ENCODE measurements around the gene PLPPR4.

Gene PLPPR4

GRCh38 chr1:99236756-99237155 lies 27.5 kb upstream of the PLPPR4 start:
- Histone ChIP-seq H3K4me3 (ENCODE audit: low read depth, low read length) (no peak overlapping the region), H3K9me3 (no peaks in the 10 kb centered on the region), H3K27me3 (no peaks in the 10 kb centered on the region), H3K4me1 (no peaks in the 10 kb centered on the region), H3K36me3 (no peaks in the 10 kb centered on the region)
- TF ChIP-seq, protein P1, sequence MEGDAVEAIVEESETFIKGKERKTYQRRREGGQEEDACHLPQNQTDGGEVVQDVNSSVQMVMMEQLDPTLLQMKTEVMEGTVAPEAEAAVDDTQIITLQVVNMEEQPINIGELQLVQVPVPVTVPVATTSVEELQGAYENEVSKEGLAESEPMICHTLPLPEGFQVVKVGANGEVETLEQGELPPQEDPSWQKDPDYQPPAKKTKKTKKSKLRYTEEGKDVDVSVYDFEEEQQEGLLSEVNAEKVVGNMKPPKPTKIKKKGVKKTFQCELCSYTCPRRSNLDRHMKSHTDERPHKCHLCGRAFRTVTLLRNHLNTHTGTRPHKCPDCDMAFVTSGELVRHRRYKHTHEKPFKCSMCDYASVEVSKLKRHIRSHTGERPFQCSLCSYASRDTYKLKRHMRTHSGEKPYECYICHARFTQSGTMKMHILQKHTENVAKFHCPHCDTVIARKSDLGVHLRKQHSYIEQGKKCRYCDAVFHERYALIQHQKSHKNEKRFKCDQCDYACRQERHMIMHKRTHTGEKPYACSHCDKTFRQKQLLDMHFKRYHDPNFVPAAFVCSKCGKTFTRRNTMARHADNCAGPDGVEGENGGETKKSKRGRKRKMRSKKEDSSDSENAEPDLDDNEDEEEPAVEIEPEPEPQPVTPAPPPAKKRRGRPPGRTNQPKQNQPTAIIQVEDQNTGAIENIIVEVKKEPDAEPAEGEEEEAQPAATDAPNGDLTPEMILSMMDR (IDR thresholded peaks at IDR 0.05; ENCODE audit: low read depth, low read length) = no peak
- DNase-seq = no peak

GRCh38 chr1:99239690-99240089 lies 24.6 kb upstream of the PLPPR4 start:
- no peaks in the 10 kb centered on the region for H3K36me3 ChIP-seq
- no peaks in the 10 kb centered on the region for H3K9me3 ChIP-seq
- no peak overlapping the region for H3K4me3 ChIP-seq (ENCODE audit: low read depth, low read length)
- TF ChIP-seq, protein P1 (IDR thresholded peaks at IDR 0.05; ENCODE audit: low read depth, low read length) = no peak
- no peaks in the 10 kb centered on the region for H3K4me1 ChIP-seq
- H3K27me3 ChIP-seq = no peaks in the 10 kb centered on the region
- DNase-seq = no peak

GRCh38 chr1:99240621-99241020 lies 23.7 kb upstream of the PLPPR4 start:
- Histone ChIP-seq H3K36me3 (no peaks in the 10 kb centered on the region), H3K9me3 (no peaks in the 10 kb centered on the region), H3K4me1 (no peaks in the 10 kb centered on the region), H3K4me3 (ENCODE audit: low read depth, low read length) (no peak overlapping the region), H3K27me3 (no peaks in the 10 kb centered on the region)
- DNase-seq = no peak
- TF ChIP-seq, protein P1 (IDR thresholded peaks at IDR 0.05; ENCODE audit: low read depth, low read length) = no peak

DNA sequence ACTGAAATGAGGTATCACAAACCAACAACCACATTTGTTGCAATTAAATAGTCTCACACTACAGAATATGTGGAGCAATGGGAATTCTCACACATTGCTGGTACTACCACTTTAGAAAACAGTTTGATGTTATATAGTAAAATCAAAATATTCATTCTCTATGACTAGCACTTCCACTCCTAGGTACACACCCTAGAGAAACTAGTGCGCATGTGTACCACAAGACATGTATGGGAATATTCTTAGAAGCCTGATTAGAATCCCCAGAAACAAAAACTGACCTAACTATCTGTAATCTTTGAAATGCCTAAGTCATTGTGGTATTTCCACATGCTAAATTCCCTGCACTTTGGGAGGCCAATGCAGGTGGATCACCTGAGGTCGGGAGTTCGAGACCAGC lies 18.1 kb upstream of the PLPPR4 start:
- no peaks in the 10 kb centered on the region for H3K27me3 ChIP-seq
- TF ChIP-seq, protein P1 (IDR thresholded peaks at IDR 0.05; ENCODE audit: low read depth, low read length) = no peak
- no peaks in the 10 kb centered on the region for H3K36me3 ChIP-seq
- no peak overlapping the region for H3K4me3 ChIP-seq (ENCODE audit: low read depth, low read length)
- no peaks in the 10 kb centered on the region for H3K9me3 ChIP-seq
- DNase-seq = no peak
- H3K4me1 ChIP-seq = no peaks in the 10 kb centered on the region

DNA sequence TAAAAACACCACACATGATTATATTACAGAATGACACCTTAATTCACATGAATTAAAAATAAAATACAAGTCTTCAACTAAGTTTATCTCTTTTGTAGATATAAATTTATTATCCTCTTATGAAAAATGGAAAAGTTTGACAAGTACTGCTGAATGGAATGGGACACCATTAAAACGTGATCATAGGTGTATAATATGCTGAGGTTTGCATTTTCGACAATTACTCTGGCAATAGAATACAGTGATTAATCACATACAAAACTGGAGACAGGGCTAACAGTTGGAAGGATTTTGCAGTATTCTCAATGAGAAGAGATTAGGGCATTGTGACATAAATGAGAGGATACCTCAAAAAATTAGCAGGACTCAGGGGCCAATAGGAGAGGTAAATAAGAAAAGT lies 17.1 kb upstream of the PLPPR4 start:
- H3K36me3 ChIP-seq = no peaks in the 10 kb centered on the region

GRCh38 chr1:99250728-99251127 lies 13.6 kb upstream of the PLPPR4 start:
- no peaks in the 10 kb centered on the region for H3K4me1 ChIP-seq
- no peak for DNase-seq
- no peaks in the 10 kb centered on the region for H3K36me3 ChIP-seq
- no peaks in the 10 kb centered on the region for H3K27me3 ChIP-seq
- H3K4me3 ChIP-seq (ENCODE audit: low read depth, low read length) = no peak overlapping the region
- TF ChIP-seq, protein P1 (IDR thresholded peaks at IDR 0.05; ENCODE audit: low read depth, low read length) = no peak
- H3K9me3 ChIP-seq = no peaks in the 10 kb centered on the region

More for the DNA sequence above, 17.1 kb upstream of the PLPPR4 start:
- Histone ChIP-seq H3K4me3 (ENCODE audit: low read depth, low read length) (no peak overlapping the region), H3K9me3 (no peaks in the 10 kb centered on the region), H3K27me3 (no peaks in the 10 kb centered on the region), H3K4me1 (no peaks in the 10 kb centered on the region)
- DNase-seq = no peak
- TF ChIP-seq, protein P1 (IDR thresholded peaks at IDR 0.05; ENCODE audit: low read depth, low read length) = no peak
